GM23338 (cell line): ENCODE results near the gene CD2BP2. TPM values are rescaled to one million over a fixed set of nuclear protein-coding genes. Genes with fewer than 3 reads are reported as not detected.

Experiments
- ATAC-seq: fragments of 200-7000 bp; cut with Tn5 transposase; 3 replicates; pipeline ENCODE4 v1.9.1; 2020
- DNase-seq: peaks from one replicate; pipeline ENCODE4 v3.0.0-alpha.2; 2015; ENCODE audit warnings: low spot score
- H2AFZ ChIP-seq: fragments of 200-600 bp; sonication (generic); 2 replicates; pipeline ENCODE4 v1.8.0; 2016; ENCODE audit warnings: antibody characterized with exemption, mild to moderate bottlenecking, moderate library complexity
- H3F3A ChIP-seq: fragments of 200-600 bp; sonication (generic); replicated peaks from 2 replicates; pipeline ENCODE4 v1.8.0; 2017; ENCODE audit warnings: antibody characterized with exemption, mixed run types, low read depth
- H3K27ac ChIP-seq: fragments of 200-600 bp; sonication (generic); 2 replicates; pipeline ENCODE4 v1.6.1; 2016; ENCODE audit warnings: low read depth
- H3K27me3 ChIP-seq: fragments of 200-600 bp; sonication (generic); 2 replicates; pipeline ENCODE4 v1.8.0; 2016; ENCODE audit warnings: mild to moderate bottlenecking, mixed run types, moderate library complexity; ENCODE audit not compliant: insufficient read depth
- H3K36me3 ChIP-seq: fragments of 200-600 bp; sonication (generic); 2 replicates; pipeline ENCODE4 v1.8.0; 2016; ENCODE audit warnings: mild to moderate bottlenecking; ENCODE audit not compliant: insufficient read depth
- H3K4me1 ChIP-seq: fragments of 200-600 bp; sonication (generic); 2 replicates; pipeline ENCODE4 v1.8.0; 2016; ENCODE audit warnings: mild to moderate bottlenecking, moderate library complexity; ENCODE audit not compliant: insufficient read depth
- H3K4me2 ChIP-seq: fragments of 200-600 bp; sonication (generic); 2 replicates; pipeline ENCODE4 v1.7.1; 2017; ENCODE audit warnings: mixed run types
- H3K4me3 ChIP-seq: fragments of 200-600 bp; sonication (generic); 2 replicates; pipeline ENCODE4 v1.6.1; 2016; ENCODE audit warnings: mixed run types
- H3K79me2 ChIP-seq: fragments of 200-600 bp; sonication (generic); replicated peaks from 2 replicates; pipeline ENCODE4 v1.8.0; 2017; ENCODE audit warnings: mild to moderate bottlenecking; ENCODE audit not compliant: insufficient read depth
- H3K9me2 ChIP-seq: fragments of 200-600 bp; sonication (generic); 2 replicates; pipeline ENCODE4 v1.8.0; 2017; ENCODE audit not compliant: insufficient read depth
- H4K20me1 ChIP-seq: fragments of 200-600 bp; sonication (generic); replicated peaks from 2 replicates; pipeline ENCODE4 v1.8.0; 2017; ENCODE audit warnings: mild to moderate bottlenecking; ENCODE audit not compliant: insufficient read depth
- H3K27ac Mint-ChIP-seq: 2 replicates; pipeline ENCODE4 v1.8.0; 2020; ENCODE audit warnings: inconsistent platforms, mild to moderate bottlenecking, moderate library complexity, mixed read lengths
- H3K27me3 Mint-ChIP-seq: 3 replicates; pipeline ENCODE4 v1.8.0; 2022; ENCODE audit warnings: low read depth, mild to moderate bottlenecking, moderate library complexity, mixed read lengths, inconsistent platforms; ENCODE audit not compliant: insufficient read depth, poor library complexity
- H3K36me3 Mint-ChIP-seq: 3 replicates; pipeline ENCODE4 v1.8.0; 2021; ENCODE audit warnings: low read depth, mild to moderate bottlenecking, inconsistent platforms, moderate library complexity, mixed read lengths
- H3K4me1 Mint-ChIP-seq: 3 replicates; pipeline ENCODE4 v1.8.0; 2020; ENCODE audit warnings: mild to moderate bottlenecking, inconsistent platforms, mixed read lengths
- H3K4me3 Mint-ChIP-seq: 3 replicates; pipeline ENCODE4 v1.8.0; 2021; ENCODE audit warnings: moderate library complexity, mild to moderate bottlenecking, inconsistent platforms, mixed read lengths
- H3K9me3 Mint-ChIP-seq: 3 replicates; pipeline ENCODE4 v1.8.0; 2020; ENCODE audit warnings: moderate library complexity, mild to moderate bottlenecking, inconsistent platforms, mixed read lengths
- CREB1 ChIP-seq: fragments of 250-450 bp; sonication (Bioruptor Pico); IDR thresholded peaks from 2 replicates; pipeline ENCODE4 v1.5.0; 2020; ENCODE audit warnings: low read depth, mild to moderate bottlenecking, moderate library complexity
- CTCF ChIP-seq, 2 experiments: fragments of 200-600 bp in 1 of 2; sonication (generic) in 1 of 2; conservative IDR thresholded peaks; 2 replicates each; pipeline versions ENCODE4 v1.5.1 to v1.6.1; 2016 to 2017; ENCODE audit warnings: antibody characterized with exemption in 2 of 2, low read depth in 2 of 2, mild to moderate bottlenecking in 2 of 2, moderate library complexity in 1 of 2
- ETS1 ChIP-seq: IDR thresholded peaks from 2 replicates; pipeline ENCODE4 v1.6.1; 2016; ENCODE audit warnings: antibody characterized with exemption
- EZH2 ChIP-seq: fragments of 200-600 bp; sonication (generic); IDR thresholded peaks from one replicate; pipeline ENCODE4 v1.8.0; 2017; ENCODE audit warnings: antibody characterized with exemption, mild to moderate bottlenecking, low read depth; ENCODE audit not compliant: unreplicated experiment
- EZH2phosphoT487 ChIP-seq: fragments of 200-600 bp; sonication (generic); IDR thresholded peaks from one replicate; pipeline ENCODE4 v1.8.1; 2018; ENCODE audit warnings: antibody characterized with exemption; ENCODE audit not compliant: unreplicated experiment
- JUNB ChIP-seq: IDR thresholded peaks from one replicate; pipeline ENCODE4 v1.6.1; 2016; ENCODE audit warnings: antibody characterized with exemption; ENCODE audit not compliant: unreplicated experiment
- NANOG ChIP-seq: IDR thresholded peaks from 2 replicates; pipeline ENCODE4 v1.6.1; 2016; ENCODE audit warnings: antibody characterized with exemption, borderline replicate concordance
- POLR2AphosphoS5 ChIP-seq: IDR thresholded peaks from 2 replicates; pipeline ENCODE4 v1.6.1; 2016; ENCODE audit warnings: antibody characterized with exemption, low read depth
- REST ChIP-seq: IDR thresholded peaks from one replicate; pipeline ENCODE4 v1.6.1; 2018; ENCODE audit warnings: antibody characterized with exemption; ENCODE audit not compliant: unreplicated experiment
- STAT1 ChIP-seq: IDR thresholded peaks from one replicate; pipeline ENCODE4 v1.6.1; 2016; ENCODE audit warnings: antibody characterized with exemption; ENCODE audit not compliant: unreplicated experiment
- ZNF114 ChIP-seq: fragments of 250-450 bp; sonication (Bioruptor Pico); IDR thresholded peaks from 2 replicates; pipeline ENCODE4 v1.5.0; 2020; ENCODE audit warnings: mild to moderate bottlenecking, moderate library complexity
- ZNF331 ChIP-seq: fragments of 250-450 bp; sonication (Bioruptor Pico); IDR thresholded peaks from 2 replicates; pipeline ENCODE4 v1.5.0; 2020; ENCODE audit warnings: low read depth, mild to moderate bottlenecking, moderate library complexity
- ZNF462 ChIP-seq: fragments of 250-450 bp; sonication (Bioruptor Pico); IDR thresholded peaks from 2 replicates; pipeline ENCODE4 v1.5.0; 2020; ENCODE audit warnings: mild to moderate bottlenecking, moderate library complexity
- polyA plus RNA-seq: library from polyadenylated mRNA; unstranded; fragments of >200 nt; fragmentation: Nextera tagmentation; extraction: Ambion mirVana; gene quantifications from 2 replicates; pipeline ENCODE4 v1.2.1, GENCODE V29; 2016
- total RNA-seq: library from RNA; depleted of rRNA; stranded (reverse); fragments of >200 nt; shearing (Covaris generic); gene quantifications from 2 replicates; pipeline ENCODE4 v1.2.3, GENCODE V29; 2014

Gene CD2BP2
- total and polyA plus RNA-seq, 2 experiments from 2014 or later: 23.1 to 38.7 TPM

GRCh38 chr16:30351001-30351441 is 4.1 kb downstream of the CD2BP2 start:
- Histone ChIP-seq H3K27me3 (no peaks in the 10 kb centered on the region), H3K4me1 (peaks cover under 1% of the 10 kb centered on the region; the same call in 1 of the 2 replicates), H3K4me2 (no peak overlapping the region), H3K36me3 (peaks cover 7% of the 10 kb centered on the region; the same call in 1 of the 2 replicates), H3K27ac (no peak overlapping the region), H3F3A (0 out of 2 replicates have a peak, but pooled peaks cover 12% of the 10 kb centered on the region), H3K4me3 (no peak overlapping the region), H4K20me1 (no peaks in the 10 kb centered on the region), H2AFZ (no peak overlapping the region), H3K9me2 (no peaks in the 10 kb centered on the region), H3K79me2 (peaks cover 16% of the 10 kb centered on the region)
- H3K4me3 Mint-ChIP-seq: no peak overlapping the region
- peaks cover 6% of the 10 kb centered on the region for H3K4me1 Mint-ChIP-seq
- peaks cover 4% of the 10 kb centered on the region; the same call in 2 of the 3 replicates for H3K9me3 Mint-ChIP-seq
- no peak overlapping the region for H3K27ac Mint-ChIP-seq
- TF ChIP-seq EZH2phosphoT487 (no peak), NANOG (no peak), ZNF462 (CRISPR knock-in tag) (no peak), STAT1 (no peak), EZH2 (no peak), CREB1 (CRISPR knock-in tag) (no peak), CTCF (conservative IDR thresholded peaks at IDR 0.05; ENCODE audit: low read depth in 2 of 2) (no peak), REST (no peak), JUNB (no peak), POLR2AphosphoS5 (no peak), ZNF331 (CRISPR knock-in tag) (no peak), ETS1 (no peak), ZNF114 (CRISPR knock-in tag) (no peak)
- H3K27me3 Mint-ChIP-seq: peaks cover 18% of the 10 kb centered on the region
- DNase-seq: no peak
- peaks cover 53% of the 10 kb centered on the region for H3K36me3 Mint-ChIP-seq
- no peak for ATAC-seq
